Activated CD4-positive, alpha-beta T cell treated with anti-CD3 and anti-CD28 coated beads, Interleukin-2, amount 50 U/mL, for 4 hours (primary cell): ENCODE results near the gene ASPG.
"Not testable (repeated sequence)": the region's sequence is repeated elsewhere in the genome, so short reads cannot be mapped to it uniquely, and the experiment has no call there.

ENCODE experiments used
- DNase-seq, 2 experiments: peaks; one replicate each; pipeline ENCODE4 v3.0.0-alpha.2; 2020

ASPG gene

DNA sequence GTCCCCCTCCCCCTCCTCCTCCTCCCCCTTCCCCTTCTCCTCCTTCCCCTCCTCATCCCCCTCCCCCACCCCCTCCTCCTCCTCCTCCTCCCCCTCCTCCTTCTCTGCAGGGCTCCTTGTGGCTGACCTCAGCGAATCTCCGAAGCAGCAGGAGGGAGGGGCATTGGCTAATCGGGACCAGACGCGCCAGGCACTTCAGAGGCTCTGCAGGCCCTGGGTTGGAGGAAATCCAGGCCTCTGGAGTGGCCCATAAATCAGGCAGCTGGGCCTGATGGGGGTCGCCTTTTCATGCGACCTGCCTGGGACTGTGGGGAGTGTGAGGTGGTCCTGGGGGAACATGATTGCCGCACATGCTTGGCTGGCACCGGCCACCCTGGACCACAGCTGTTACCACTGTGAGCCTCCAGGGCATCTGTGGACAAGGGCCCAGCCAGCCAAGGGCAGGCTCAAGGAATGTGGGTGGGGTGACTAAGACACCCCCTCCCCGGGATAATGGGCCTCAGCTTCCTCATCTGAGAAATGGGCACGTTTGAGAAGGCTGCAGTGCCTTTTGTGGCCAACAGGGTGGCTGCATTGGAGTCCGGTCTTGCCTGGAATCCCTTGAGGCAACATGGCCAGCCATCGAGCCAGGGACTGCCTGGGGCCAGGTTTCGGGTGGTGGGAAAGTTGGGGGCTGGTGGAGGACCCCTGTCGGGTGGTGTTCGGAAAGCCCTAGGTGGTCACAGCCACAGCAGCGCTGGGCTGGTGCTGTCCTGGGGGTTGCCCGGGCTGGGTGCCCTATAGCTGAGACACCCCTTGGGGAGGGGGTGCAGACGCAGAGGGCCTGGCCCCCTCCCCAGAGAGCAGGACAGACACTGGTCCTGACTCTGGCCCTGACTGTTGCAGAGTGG lies 64.9 kb downstream of the ASPG start:
- DNase-seq = no peak

DNA sequence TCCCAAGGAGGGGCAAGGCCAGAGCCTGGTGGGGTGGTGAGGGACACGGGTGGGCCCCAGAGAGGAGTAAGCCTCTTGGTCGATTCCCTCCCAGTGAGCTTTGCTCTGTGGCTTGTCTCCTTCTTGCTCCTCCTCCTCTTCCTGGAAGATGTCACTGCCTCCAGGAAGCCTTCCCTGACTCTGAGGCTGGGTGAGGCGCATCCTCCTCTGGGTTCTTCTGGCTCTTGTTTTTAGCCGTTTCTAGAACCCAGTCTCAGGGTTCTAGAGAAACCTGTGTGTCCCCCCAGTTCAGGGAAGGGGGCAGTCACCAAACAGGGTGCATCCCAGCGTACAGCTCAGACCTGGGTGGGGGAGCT lies 65.5 kb downstream of the ASPG start:
- DNase-seq = no peak

DNA sequence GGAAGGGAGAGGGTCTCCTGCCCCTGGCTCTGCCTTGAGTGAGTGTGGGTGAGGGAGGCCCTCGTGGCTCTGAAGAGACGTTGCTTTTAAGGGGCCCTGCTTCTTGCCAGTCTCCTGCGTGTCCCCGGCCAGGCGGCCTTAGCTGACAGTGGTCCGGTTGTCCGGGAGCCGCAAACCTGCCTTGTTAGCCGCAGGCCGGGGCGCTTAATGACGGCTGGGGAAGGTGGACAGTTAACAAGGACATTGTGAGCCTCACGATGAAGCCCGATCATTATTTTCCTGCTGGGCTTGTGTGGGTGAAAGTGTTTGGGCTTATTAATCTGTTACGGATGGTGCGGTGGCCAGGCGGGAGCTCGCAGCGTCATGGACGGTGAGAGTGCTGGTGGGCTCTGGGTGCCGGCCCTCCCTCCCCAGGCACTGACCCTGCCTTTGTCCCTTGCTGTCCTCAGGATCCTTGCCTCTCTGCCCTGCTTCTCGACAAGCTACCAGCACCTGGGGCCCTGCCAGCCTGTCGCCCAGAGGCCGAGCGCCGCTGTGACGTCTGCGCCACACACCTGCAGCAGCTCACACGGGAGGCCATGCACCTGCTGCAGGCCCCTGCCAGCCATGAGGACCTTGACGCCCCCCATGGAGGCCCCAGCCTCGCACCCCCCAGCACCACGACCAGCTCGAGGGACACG lies 66.2 kb downstream of the ASPG start:
- DNase-seq = no peak

DNA sequence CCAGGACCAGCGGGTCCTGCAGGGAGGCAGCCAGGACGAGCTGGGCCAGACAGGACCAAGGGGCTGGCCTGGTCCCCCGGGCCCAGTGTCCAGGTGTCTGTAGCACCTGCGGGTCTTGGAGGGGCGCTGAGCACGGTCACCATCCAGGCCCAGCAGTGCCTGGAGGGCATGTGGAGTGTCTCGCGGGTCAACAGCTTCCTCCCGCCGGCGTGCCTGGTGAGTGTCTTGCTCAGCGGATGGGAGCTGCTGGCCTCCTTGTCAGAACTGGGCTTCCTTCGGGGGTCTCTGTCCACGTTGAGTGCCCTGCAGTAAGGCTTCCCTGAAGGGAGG lies 66.7 kb downstream of the ASPG start:
- DNase-seq = no peak

DNA sequence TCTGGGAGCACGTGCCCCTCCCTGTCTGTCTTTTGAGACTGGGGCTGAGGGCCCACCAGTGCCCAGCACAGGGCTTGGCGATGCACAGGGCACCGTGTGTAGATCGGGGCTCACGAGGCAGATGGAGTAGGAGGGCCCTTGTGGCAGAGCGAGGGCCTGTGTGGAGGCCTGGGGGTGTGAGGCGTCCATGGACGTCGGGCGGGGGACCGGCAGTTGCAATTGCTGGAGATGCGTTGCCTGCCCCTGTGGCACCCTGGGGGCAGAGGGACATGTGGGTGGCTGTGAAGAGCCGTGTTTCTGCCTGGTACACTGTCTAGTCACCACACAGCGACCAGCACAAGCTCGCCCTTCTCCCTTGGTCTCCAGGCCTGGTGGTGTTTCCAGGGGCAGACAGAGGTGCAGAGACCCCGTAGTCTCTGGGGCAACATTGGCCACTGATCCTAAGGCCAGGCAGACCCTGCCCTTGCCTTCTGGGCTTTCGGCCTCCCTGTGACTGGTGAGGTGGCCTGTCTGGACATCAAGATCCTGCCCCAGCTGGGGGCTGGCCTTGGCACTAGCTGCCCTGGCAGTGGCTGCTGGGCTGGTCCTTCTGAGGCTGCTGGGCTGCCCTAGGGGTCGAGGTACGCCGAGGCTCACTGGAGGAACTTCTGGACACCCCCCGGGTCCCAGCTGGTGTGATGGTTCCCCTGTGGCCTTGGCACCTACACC lies 67.3 kb downstream of the ASPG start:
- DNase-seq = no peak

DNA sequence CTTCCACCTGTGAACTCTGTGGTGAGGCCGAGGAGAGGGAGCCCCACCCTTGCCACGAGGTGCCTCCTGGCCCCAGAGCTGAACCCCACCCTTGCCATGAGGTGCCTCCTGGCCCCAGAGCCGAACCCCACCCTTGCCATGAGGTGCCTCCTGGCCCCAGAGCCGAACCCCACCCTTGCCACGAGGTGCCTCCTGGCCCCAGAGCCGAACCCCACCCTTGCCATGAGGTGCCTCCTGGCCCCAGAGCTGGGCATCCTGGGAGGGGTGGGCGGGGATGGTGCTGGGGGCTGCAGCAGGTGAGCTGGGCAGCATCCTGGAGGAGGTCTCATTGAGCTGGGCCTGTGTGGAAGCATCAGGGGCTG lies 67.9 kb downstream of the ASPG start:
- DNase-seq = not testable (repeated sequence)

DNA sequence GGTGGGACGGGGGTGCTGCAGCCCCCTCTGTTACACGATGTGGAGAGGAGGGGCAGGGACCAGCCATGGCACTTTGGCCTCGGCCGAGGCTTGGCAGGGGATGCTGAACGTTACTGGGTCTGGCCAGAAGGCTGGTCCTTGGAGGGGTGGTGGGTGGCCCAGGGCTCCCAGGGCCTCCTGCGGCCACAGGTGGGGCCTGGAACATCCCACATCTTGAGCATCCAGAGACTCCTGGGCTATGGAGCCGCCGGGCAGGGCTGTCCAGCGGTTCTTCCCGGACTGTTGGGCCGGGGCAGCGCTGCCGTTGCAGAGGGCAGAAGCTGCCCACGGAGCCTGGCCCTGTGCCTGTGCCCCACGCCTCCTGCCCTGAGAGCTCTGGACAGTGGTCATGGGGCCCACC lies 68.7 kb downstream of the ASPG start:
- DNase-seq = no peak

DNA sequence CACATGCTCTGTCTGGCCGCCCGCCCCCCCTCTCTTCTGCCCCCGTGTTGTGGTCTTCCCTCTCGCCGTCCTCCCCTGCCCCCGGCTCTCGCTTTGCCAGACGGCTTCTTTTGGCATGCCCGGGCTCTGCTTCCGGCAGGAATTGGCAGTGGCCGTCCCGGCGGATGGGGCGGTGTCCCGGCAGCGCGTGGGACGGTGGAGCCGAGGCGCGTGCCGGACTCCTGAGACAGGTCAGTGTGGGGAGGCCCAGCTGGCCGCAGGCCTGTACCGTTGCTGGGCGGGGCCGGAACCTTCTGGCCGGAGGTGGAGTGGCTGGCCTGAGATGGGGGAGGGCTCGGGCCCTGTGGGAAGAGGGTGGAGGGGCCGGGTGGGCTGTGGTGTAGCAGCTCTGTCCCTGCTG lies 70.0 kb downstream of the ASPG start:
- no peak for DNase-seq

DNA sequence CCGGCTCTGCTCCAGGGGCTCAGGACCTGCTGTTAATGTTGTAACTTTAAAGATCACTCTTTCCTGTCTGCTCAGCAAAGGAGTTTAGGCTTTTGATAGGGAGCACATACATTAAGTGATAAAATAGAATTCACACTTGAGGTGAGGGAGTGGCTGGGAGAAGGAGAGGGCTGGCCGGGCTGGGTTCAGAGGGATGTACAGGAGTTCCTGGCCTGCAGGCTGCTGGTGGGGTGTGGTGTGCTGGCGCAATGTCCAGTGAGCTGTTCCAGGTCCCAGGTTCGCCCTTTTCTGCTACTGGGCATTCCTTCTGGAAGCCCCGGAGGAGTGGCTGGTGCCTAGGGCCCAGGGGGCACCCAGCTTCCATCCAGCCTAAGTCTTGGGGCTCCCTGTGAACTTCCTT lies 70.6 kb downstream of the ASPG start:
- DNase-seq = no peak

DNA sequence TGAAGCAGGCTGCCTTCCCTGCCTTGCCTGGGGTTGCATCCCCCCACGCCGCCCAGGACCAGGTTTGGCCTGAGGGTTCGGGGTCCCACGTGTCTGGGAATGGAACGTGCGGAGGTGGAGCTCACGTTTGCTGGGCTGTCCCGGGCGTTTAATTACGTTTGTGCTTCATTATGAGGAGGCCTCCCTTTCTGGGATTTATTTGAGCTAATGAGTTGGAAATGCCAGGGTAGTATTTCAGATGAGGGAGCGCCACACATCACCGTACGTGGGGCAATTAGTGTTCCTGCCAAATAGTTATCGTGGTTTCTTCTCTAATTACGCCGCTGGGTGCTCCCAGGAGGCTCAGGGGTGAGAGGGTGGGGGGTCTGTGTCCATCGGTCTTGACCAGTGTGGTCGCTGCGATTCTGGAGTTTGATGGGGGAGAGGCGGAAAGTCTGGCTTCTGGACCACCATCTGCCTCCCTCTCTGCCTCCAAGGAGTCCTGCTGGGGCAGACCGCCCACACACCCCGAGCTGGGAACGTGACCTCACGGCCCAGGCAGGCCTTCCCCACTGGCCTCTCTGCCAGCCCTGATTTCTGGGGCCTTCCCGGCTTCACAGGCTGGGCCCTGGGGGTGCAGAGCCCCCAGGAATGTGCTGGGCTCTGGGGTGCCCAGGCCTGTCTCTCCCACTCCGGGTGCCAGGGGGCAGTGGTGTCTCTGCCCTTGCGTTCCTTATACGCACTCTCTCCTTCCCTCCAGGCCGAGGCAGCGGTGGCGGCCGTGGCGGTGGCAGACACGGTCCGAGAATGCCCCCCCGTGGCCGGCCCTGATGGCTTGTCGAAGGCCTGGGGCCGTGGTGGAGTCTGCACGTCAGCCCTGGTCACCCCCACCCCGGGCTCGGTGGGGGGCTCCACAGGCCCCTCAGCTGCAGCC lies 71.8 kb downstream of the ASPG start:
- DNase-seq = no peak

DNA sequence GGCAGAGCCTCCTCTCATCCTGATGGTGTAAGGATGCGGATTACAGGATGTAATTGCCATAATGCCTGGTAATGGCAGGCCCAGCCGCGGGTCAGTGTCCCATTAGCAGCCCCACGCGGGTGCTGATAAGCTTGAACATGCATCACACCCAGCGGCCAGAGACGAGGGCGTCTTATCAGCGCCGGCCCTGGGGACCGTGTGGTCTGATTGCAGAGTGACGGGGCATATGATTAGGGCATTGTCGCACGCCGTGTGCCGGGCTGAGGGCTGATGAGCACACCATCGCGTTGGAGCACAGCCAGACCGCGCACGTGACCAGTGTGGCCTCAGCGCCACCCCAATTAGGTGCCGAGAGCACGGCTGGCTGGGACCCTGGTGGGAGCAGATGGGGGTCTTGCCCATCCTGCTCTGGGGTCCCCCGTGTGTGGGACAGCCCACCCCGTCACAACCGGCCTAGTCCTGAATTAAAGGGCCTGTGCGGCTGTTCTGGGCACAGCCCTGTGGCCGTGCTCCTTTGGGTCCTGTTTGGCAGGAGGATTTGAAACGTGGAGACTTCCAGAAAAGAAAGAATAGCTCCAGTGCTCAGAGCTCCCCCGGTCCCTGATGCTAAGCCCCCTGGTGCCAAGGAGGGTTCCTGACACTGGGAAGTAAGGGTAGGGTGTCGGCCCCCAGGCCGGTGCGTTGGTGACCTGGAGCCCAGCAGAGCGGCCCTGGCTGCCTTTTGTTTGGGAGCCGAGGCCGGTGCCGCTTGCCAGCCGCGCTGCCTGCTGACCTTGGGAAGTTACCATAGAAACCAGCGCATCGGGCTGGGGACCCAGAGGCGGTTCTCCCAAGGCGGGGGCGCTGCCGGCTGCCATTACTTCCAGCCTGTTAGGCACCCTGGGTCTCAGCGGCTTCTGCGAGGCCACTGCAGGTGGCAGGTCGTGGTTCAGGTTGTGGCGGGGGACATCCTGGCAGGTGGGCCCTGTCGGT lies 73.6 kb downstream of the ASPG start:
- DNase-seq = no peak

DNA sequence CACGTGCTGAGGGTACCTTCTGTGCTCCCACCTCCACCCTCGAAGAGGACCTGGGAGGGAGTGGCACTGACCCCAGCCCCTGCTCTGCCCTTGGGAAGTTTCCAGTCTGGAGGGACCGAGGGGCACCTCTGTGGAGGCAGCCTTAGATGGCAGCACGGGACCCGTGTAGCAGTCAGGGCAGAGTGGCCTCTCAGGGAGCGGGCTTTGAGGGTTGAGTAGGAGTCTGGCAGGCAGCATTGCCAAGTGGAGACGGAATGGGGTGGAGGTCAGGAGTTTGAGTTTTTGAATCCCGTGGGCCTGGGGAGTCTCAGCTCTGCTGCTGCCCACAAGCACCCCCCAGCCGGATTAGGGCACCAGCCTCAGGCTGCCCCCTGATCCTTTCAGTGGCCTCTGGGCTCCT lies 74.5 kb downstream of the ASPG start:
- no peak for DNase-seq

DNA sequence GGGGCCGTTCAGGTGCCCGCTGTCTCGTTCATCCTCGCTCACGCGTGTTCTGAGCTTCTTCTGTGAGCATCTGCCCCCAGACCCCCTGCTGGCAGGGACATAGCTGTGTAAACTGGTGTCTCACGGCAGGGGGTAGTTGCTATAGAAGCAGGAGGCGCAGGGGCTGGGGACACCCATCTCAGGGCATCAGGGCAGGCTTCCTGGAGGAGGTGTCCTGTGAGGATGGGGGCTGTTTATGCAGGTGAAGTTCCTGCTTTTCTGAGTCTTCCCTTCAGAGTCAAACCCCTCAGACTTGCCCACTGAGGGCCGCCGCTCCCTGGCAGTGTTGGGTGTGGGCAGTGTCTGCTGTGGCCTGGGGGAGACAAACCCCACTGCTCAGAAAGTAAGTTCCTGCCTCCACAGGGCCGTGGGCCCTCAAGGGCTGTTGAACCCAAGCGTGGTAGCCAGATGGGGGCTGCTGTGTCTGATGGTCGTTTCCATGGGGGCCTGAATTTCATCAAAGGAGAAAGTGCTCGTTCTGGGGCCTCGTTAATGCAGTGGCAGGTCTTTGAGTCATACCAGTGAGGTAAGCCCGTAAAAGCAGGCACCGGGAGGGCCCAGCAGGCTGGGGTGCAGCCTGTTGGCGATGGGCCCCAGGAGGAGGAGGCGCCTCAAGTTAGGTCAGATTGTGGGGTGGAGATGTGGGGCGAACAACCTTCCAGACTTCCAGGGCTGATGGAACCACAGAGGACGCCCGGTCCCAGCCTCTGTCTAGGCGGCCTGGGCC lies 76.3 kb downstream of the ASPG start:
- no peak for DNase-seq

DNA sequence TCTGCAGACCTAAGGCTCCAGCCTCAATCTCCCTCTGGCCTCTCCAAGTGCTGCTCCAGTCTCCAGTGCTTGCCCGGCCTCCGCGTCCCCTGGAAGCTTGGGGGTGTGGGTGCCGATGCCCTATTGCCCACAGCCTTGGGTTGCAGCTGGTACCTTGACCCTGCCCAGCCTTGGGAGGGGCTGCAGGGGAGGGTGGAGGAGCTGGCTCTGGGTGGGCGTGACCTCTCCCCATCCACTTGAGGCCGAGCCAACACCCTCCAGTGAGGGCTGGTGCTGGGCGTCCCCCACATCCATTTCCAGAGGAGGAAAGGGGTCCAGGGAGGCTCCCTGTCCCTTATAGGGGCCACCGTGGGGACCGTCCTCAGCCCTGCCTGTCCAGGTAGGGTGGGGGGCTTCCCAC lies 77.0 kb downstream of the ASPG start:
- DNase-seq = no peak

DNA sequence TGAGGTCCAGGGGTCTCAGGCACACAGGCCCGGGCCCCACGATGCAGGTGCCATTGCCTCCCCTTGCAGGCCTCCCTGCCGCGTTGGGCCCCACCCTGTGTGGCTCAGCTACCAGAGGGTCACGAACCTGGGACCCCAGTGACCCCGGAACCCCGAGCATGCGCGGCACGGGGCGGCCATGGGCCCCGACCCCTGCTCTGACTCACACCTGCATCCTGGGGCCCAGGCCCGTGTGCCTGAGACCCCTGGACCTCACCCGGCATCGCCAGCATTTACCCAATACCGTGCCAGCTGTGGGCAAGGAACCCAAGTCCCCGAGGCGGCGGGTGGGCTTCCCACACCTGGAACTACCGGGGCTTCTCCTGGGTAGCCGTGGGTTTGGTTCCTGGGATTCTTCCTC lies 78.0 kb downstream of the ASPG start:
- no peak for DNase-seq

DNA sequence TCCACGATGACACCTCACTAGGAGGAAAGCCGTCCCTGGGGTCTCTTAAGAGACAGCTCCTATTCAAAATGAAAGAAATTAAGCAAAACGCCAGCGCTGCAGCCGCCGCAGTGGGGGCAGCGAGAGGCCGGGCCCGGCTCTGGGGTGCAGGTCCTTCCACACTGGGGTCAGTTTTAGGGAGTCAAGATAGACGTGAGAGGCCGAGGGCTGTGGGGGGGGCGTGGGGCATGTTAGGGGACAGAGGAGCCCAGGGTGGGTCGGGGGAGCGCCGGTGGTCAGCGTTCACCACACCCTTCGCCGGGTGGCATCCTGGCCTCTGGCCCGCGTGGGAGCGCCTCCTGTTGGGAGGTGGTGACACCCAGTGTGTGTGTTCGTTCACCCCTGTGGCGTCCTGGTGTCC lies 78.5 kb downstream of the ASPG start:
- no peak for DNase-seq

DNA sequence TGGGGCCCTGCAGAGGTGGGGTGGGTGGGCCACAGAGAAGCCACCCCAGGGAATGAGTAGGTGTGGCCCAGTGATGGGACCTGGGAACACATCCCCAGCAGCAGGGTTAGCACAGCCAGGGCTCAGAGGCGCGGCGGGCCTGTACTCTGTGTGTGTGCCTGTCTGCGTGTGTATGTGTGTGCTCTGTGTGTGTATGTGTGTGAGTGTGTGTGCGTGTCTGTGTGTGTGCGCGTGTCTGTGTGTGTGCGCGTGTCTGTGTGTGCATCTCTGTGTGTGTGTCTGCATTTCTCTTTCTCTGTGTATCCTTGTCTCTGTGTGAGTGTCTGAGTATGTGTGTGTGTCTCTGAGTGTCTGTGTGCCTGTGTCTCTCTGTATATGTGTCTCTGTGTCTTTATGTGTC lies 79.0 kb downstream of the ASPG start:
- no peak for DNase-seq
